Aorta (tissue), 5 donors: Measurements from ENCODE around the gene GRPEL2. TPM values are rescaled to one million over a fixed set of nuclear protein-coding genes. Genes with fewer than 3 reads are reported as not detected.

Experiments used
- ATAC-seq: fragments of 200-7000 bp; cut with Tn5 transposase; one replicate; pipeline ENCODE4 v1.9.1; 2022; ENCODE audit warnings: moderate library complexity; ENCODE audit not compliant: low FRiP score
- DNase-seq, 2 donors: peaks; one replicate each; pipeline ENCODE4 v3.0.0-alpha.2; 2020
- H3K27ac ChIP-seq, 2 donors: one replicate each; pipeline ENCODE4 v1.5.1; 2013; ENCODE audit warnings: low read length in 2 of 2, mild to moderate bottlenecking in 2 of 2, moderate library complexity in 2 of 2, control low read depth in 1 of 2, inconsistent platforms in 1 of 2, low read depth in 1 of 2
- H3K27me3 ChIP-seq, 2 donors: one replicate each; pipeline ENCODE4 v1.6.1; 2013; ENCODE audit warnings: control low read depth in 1 of 2, low read length in 1 of 2, mild to moderate bottlenecking in 1 of 2, moderate library complexity in 1 of 2; ENCODE audit not compliant: insufficient read depth in 2 of 2, control insufficient read depth in 1 of 2
- H3K36me3 ChIP-seq, 2 donors: one replicate each; pipeline ENCODE4 v1.6.1; 2013; ENCODE audit warnings: control low read depth in 1 of 2, low read length in 1 of 2, mild to moderate bottlenecking in 1 of 2; ENCODE audit not compliant: insufficient read depth in 2 of 2, control insufficient read depth in 1 of 2
- H3K4me1 ChIP-seq, 2 donors: one replicate each; pipeline ENCODE4 v1.6.1; 2013; ENCODE audit warnings: low read length in 2 of 2, control low read depth in 1 of 2, mild to moderate bottlenecking in 1 of 2, moderate library complexity in 1 of 2; ENCODE audit not compliant: insufficient read depth in 2 of 2, control insufficient read depth in 1 of 2
- H3K4me3 ChIP-seq, 2 donors: one replicate each; pipeline ENCODE4 v1.5.1; 2013; ENCODE audit warnings: low read length in 2 of 2, control low read depth in 1 of 2, mild to moderate bottlenecking in 1 of 2
- H3K9me3 ChIP-seq: one replicate; pipeline ENCODE4 v1.6.1; 2013; ENCODE audit warnings: mild to moderate bottlenecking, low read length; ENCODE audit not compliant: control insufficient read depth
- WGBS, 2 donors: extraction: QIAGEN DNeasy Blood & Tissue Kit; methylation state at CpG; one replicate each; pipeline ENCODE4 v1.1.7; 2013; 5-methylcytosine and 5-hydroxymethylcytosine counted together
- intact Hi-C, 2 donors: fragments of 100-400 bp; cut with DNase I; formaldehyde crosslinking; loops; one replicate each; pipeline versions ENCODE4 v1.14.2 to v1.15.0; 2022
- polyA plus RNA-seq, 2 donors: library from polyadenylated mRNA; stranded (reverse); fragments of 200-250 nt; gene quantifications; one replicate each; pipeline ENCODE4 v1.2.3, GENCODE V29; 2013
- total RNA-seq, 2 donors: library from RNA; stranded (reverse); fragmentation: NEBNext Ultra II Directional; extraction: Animal tissue kit (Norgen Biotek cat#: 25700); gene quantifications; one replicate each; pipeline ENCODE4 v1.2.1, GENCODE V29; 2021
- donor health status: healthy with polysubstance abuse.
- donor health status: Bipolar disorder and iron deficiency.
- donor health status: DM: no; HTN: no; CAD: no.
- donor health status: DM: no; HTN: no; CAD: no.
- donor health status: DM: yes; HTN: yes; CAD: no.

GRPEL2 gene
- total and polyA plus RNA-seq, 4 donors, result 1.6 to 12.9 (median 7.5) TPM

DNA sequence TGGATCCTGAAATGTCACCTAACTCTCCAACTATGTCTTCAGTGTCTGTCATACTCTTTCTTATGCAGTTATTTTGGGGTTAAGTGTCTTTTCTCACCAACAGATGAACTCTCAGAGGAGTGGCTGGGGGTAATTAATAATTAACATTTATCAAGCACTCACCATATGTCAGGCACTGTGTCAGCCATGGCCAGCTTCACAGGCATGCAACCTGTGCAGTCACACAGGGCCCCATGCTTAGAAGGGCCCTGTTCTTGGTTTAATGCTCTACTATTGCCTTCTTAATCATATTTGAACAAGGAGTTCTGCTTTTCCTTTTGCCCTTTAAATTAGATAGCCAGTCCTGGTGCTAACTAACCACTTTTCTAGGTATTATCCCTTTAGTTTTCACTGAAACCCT lies 3.4 kb upstream of the GRPEL2 start:
- ATAC-seq (no peak), DNase-seq (no peak)
- Histone ChIP-seq H3K4me1 (no peaks in the 10 kb centered on the region), H3K36me3 (peaks cover 3% of the 10 kb centered on the region in 2 donors), H3K4me3 (no peak overlapping the region), H3K27ac (no peak overlapping the region), H3K27me3 (no peaks in the 10 kb centered on the region), H3K9me3 (no peaks in the 10 kb centered on the region)
- intact Hi-C loops, result no loop called here

- no peak for DNase-seq
- ATAC-seq, result no peak
- 38 to 51% methylated on average over 2 of the region's 2 CpGs for WGBS, 2 donors
- Histone ChIP-seq H3K4me3 (no peak overlapping the region), H3K27ac (no peak overlapping the region), H3K9me3 (no peaks in the 10 kb centered on the region), H3K36me3 (peaks cover 3% of the 10 kb centered on the region in 2 donors), H3K4me1 (no peaks in the 10 kb centered on the region), H3K27me3 (no peaks in the 10 kb centered on the region)
- intact Hi-C loops, result no loop called here
Observed at GRCh38 chr5:149344151-149344550, 1.1 kb upstream of the GRPEL2 start.

DNA sequence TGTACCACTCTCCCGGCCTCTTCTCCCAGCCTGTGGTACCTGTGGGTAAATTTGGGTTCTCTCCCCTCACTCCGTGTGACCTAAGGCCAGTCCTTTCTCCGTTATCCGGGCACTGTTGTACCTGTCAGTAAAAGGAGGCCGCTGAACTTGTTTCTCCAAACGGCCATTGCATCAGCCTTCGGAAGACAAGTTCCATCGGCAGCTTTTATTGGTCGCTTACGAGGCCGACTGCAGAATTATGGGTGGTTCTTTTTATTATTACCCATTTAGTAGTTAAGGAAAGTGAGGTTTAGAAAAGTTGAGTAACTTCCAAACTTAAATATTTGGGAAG lies 558 bp downstream of the GRPEL2 start:
- Histone ChIP-seq H3K4me1 (no peaks in the 10 kb centered on the region), H3K36me3 (peaks cover 4 to 7% of the 10 kb centered on the region in 2 donors), H3K4me3 (peak overlapping the region; percentile 3 to 44), H3K27me3 (no peaks in the 10 kb centered on the region), H3K27ac (no peak overlapping the region), H3K9me3 (no peaks in the 10 kb centered on the region)
- no peak for ATAC-seq
- intact Hi-C loops, result no loop called here
- DNase-seq, result no peak
- 0 to 1% methylated on average over 11 of the region's 11 CpGs for WGBS, 2 donors

DNA sequence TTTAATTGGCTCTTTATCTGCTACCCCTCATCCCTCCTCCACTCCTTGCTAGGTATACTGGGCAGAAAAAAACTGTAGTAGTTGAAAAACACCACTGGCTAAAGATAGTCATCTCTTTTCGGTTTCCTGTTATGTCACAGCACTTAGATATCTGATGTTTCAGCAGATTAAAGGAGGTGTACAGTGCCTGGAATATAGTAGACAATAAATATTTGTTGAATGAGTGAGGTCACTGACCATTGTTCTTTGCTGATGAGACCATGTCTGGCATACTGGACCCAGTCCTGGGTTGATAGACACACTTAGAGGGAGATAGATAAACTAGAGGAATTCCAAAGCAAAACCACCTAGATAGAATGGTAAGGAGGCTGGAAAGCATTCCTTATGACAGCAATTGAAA lies 3.2 kb downstream of the GRPEL2 start:
- WGBS, 2 donors, result 84 to 86% methylated on average over 1 of the region's 1 CpG
- intact Hi-C loops, result no loop called here
- no peak for DNase-seq
- H3K9me3 ChIP-seq, result no peaks in the 10 kb centered on the region
- H3K27me3 ChIP-seq, result no peaks in the 10 kb centered on the region
- H3K4me1 ChIP-seq, result no peaks in the 10 kb centered on the region
- no peak overlapping the region for H3K4me3 ChIP-seq
- H3K27ac ChIP-seq, result no peak overlapping the region
- no peak for ATAC-seq
- H3K36me3 ChIP-seq, result peaks cover 7 to 8% of the 10 kb centered on the region in 2 donors

GRCh38 chr5:149349382-149349781 lies 4.1 kb downstream of the GRPEL2 start:
- ATAC-seq, result no peak
- no peak overlapping the region for H3K27ac ChIP-seq
- H3K36me3 ChIP-seq, result peaks cover 7 to 8% of the 10 kb centered on the region in 2 donors
- intact Hi-C loops, result no loop called here
- DNase-seq, result no peak
- WGBS, 2 donors, result 91% methylated on average over 4 of the region's 4 CpGs
- H3K4me1 ChIP-seq, result no peaks in the 10 kb centered on the region
- H3K4me3 ChIP-seq, result no peak overlapping the region
- no peaks in the 10 kb centered on the region for H3K27me3 ChIP-seq
- no peaks in the 10 kb centered on the region for H3K9me3 ChIP-seq

- H3K4me1 ChIP-seq, result no peaks in the 10 kb centered on the region
- no peaks in the 10 kb centered on the region for H3K27me3 ChIP-seq
- no peaks in the 10 kb centered on the region for H3K9me3 ChIP-seq
- DNase-seq, result no peak
- WGBS, 2 donors, result 32 to 36% methylated on average over 4 of the region's 4 CpGs
- H3K27ac ChIP-seq, result no peak overlapping the region
- H3K36me3 ChIP-seq, result peaks cover 7 to 11% of the 10 kb centered on the region in 2 donors
- no peak overlapping the region for H3K4me3 ChIP-seq
- intact Hi-C loops, result no loop called here
- ATAC-seq, result no peak
Observed at GRCh38 chr5:149352169-149352568, 6.9 kb downstream of the GRPEL2 start.

- DNase-seq, result no peak
Observed at GRCh38 chr5:149353911-149354310, 8.6 kb downstream of the GRPEL2 start.

GRCh38 chr5:149355688-149356087 lies 10.4 kb downstream of the GRPEL2 start:
- Histone ChIP-seq H3K4me3 (no peak overlapping the region), H3K27me3 (no peaks in the 10 kb centered on the region), H3K36me3 (peaks cover 0 to 8% of the 10 kb centered on the region in 2 donors), H3K4me1 (no peaks in the 10 kb centered on the region), H3K27ac (no peak overlapping the region), H3K9me3 (no peaks in the 10 kb centered on the region)
- 90 to 95% methylated on average over 1 of the region's 1 CpG for WGBS, 2 donors
- intact Hi-C loops, result loop anchor here in 1 of 2 donors (5.0 kb wide), 1 partner anchor 227 kb away; the partner anchor contains the start of gene ARHGEF37
- DNase-seq, result no peak
- ATAC-seq, result no peak

More at GRCh38 chr5:149353911-149354310, 8.6 kb downstream of the GRPEL2 start:
- no peak overlapping the region for H3K27ac ChIP-seq
- no peaks in the 10 kb centered on the region for H3K9me3 ChIP-seq
- no peaks in the 10 kb centered on the region for H3K27me3 ChIP-seq
- H3K36me3 ChIP-seq, result peaks cover 7 to 11% of the 10 kb centered on the region in 2 donors
- no peak for ATAC-seq
- intact Hi-C loops, result no loop called here
- WGBS, 2 donors, result 90 to 91% methylated on average over 2 of the region's 2 CpGs
- no peak overlapping the region for H3K4me3 ChIP-seq
- H3K4me1 ChIP-seq, result no peaks in the 10 kb centered on the region

DNA sequence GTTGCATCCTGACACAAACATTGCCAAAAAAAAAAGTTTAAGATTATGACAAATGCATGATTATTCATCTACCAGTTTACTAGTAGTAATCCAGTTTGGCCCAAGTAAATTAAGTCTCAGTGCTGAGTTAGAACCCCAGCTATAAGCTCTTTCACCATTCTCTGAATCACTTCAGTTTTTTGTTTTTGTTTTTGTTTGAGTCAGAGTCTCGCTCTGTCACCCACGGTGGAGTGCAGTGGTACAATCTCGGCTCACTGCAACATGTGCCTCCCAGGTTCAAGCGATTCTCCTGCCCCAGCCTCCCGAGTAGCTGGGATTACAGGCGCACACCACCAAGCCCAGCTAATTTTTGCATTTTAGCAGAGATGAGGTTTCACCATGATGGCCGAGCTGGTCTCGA lies 11.1 kb downstream of the GRPEL2 start:
- Histone ChIP-seq H3K27ac (no peak overlapping the region), H3K9me3 (no peaks in the 10 kb centered on the region), H3K27me3 (no peaks in the 10 kb centered on the region), H3K4me1 (no peaks in the 10 kb centered on the region), H3K36me3 (peaks cover 0 to 4% of the 10 kb centered on the region in 2 donors), H3K4me3 (no peak overlapping the region)
- intact Hi-C loops, result loop anchor here in 1 of 2 donors (5.0 kb wide), 1 partner anchor 226 kb away; the partner anchor contains the start of gene ARHGEF37
- ATAC-seq (no peak), DNase-seq (no peak)
- 89 to 92% methylated on average over 8 of the region's 8 CpGs for WGBS, 2 donors
